Omental fat pad (tissue), 4 donors: ENCODE measurements around the gene TPD52L1. TPM values are rescaled to one million over a fixed set of nuclear protein-coding genes. Genes with fewer than 3 reads are reported as not detected.

Experiments
- ATAC-seq: fragments of 150-250 bp; one replicate; pipeline ENCODE4 v1.9.1; 2016; ENCODE audit warnings: mild to moderate bottlenecking, moderate library complexity; ENCODE audit not compliant: low FRiP score
- DNase-seq: peaks from one replicate; pipeline ENCODE4 v3.0.0-alpha.2; 2019; ENCODE audit warnings: low spot score
- CTCF ChIP-seq, 3 donors: fragments of 450-650 bp; IDR thresholded peaks; one replicate each; pipeline ENCODE4 v1.5.1; 2016 to 2017; ENCODE audit warnings: antibody characterized with exemption in 3 of 3, mild to moderate bottlenecking in 3 of 3, moderate library complexity in 2 of 3
- total RNA-seq, 4 donors: library from RNA; depleted of rRNA; stranded (reverse); fragments of >200 nt; gene quantifications; one replicate each; pipeline ENCODE4 v1.1.0, GENCODE V29; 2016

Gene TPD52L1
- total RNA-seq, 4 donors from 2014 or later: 59.1 to 150 (median 68.4) TPM

GRCh38 chr6:125211352-125211751 lies 57.8 kb downstream of the TPD52L1 start:
- ATAC-seq (no peak), DNase-seq (no peak)
- no peak for TF ChIP-seq CTCF (IDR thresholded peaks at IDR 0.05)

GRCh38 chr6:125212377-125212776 lies 58.8 kb downstream of the TPD52L1 start:
- no peak for ATAC-seq

GRCh38 chr6:125213939-125214338 lies 60.4 kb downstream of the TPD52L1 start:
- no peak for TF ChIP-seq CTCF (IDR thresholded peaks at IDR 0.05)
- no peak for DNase-seq
- no peak for ATAC-seq

More at GRCh38 chr6:125212377-125212776, 58.8 kb downstream of the TPD52L1 start:
- no peak for TF ChIP-seq CTCF (IDR thresholded peaks at IDR 0.05)
- no peak for DNase-seq

- DNase-seq: no peak
- ATAC-seq: no peak
- TF ChIP-seq CTCF (IDR thresholded peaks at IDR 0.05): no peak
Measured at GRCh38 chr6:125215252-125215819, 61.8 kb downstream of the TPD52L1 start.

- ATAC-seq (no peak), DNase-seq (no peak)
- no peak for TF ChIP-seq CTCF (IDR thresholded peaks at IDR 0.05)
Measured at GRCh38 chr6:125216015-125216414, 62.4 kb downstream of the TPD52L1 start.

GRCh38 chr6:125217369-125217768 lies 63.8 kb downstream of the TPD52L1 start:
- no peak for TF ChIP-seq CTCF (IDR thresholded peaks at IDR 0.05)
- ATAC-seq (no peak), DNase-seq (no peak)

- TF ChIP-seq CTCF (IDR thresholded peaks at IDR 0.05): no peak
- DNase-seq (no peak), ATAC-seq (no peak)
Measured at GRCh38 chr6:125217992-125218391, 64.4 kb downstream of the TPD52L1 start.
